Peyer's patch (tissue), 4 donors: ENCODE data around the gene HERPUD1.

Experiments used
- CTCF ChIP-seq, 6 experiments: fragments of 450-650 bp in 4 of 6; fragments of 200-600 bp in 2 of 6; sonication (generic) in 1 of 6; IDR thresholded peaks; one replicate each; pipeline ENCODE4 v1.5.1; 2017 to 2019; ENCODE audit warnings: antibody characterized with exemption in 6 of 6, mild to moderate bottlenecking in 3 of 6, moderate library complexity in 1 of 6
- POLR2A ChIP-seq, 2 donors: fragments of 450-650 bp; IDR thresholded peaks; one replicate each; pipeline ENCODE4 v1.5.1; 2017; ENCODE audit warnings: antibody characterized with exemption in 2 of 2, mild to moderate bottlenecking in 2 of 2, moderate library complexity in 2 of 2

- TF ChIP-seq CTCF (IDR thresholded peaks at IDR 0.05) (no peak), POLR2A (IDR thresholded peaks at IDR 0.05) (no peak)
Measured at GRCh38 chr16:56972403-56973293, 40.7 kb downstream of the HERPUD1 start.
